Trophoblast cell (in vitro differentiated cells and primary cell): ENCODE measurements around the gene ZNF302.

Experiments
- DNase-seq, 2 donors: peaks; one replicate each; pipeline ENCODE4 v3.0.0-alpha.2; 2016
- H2AFZ ChIP-seq: 2 replicates; pipeline ENCODE4 v1.6.1; 2013; ENCODE audit warnings: low read length, moderate library complexity, mild to moderate bottlenecking; ENCODE audit not compliant: insufficient read depth, poor library complexity
- H2AK5ac ChIP-seq: 2 replicates; pipeline ENCODE4 v1.6.1; 2013; ENCODE audit warnings: mild to moderate bottlenecking, low read length
- H2BK120ac ChIP-seq: 2 replicates; pipeline ENCODE4 v1.6.1; 2013; ENCODE audit warnings: low read length, mild to moderate bottlenecking, moderate library complexity; ENCODE audit not compliant: insufficient read depth, poor library complexity
- H2BK12ac ChIP-seq: 2 replicates; pipeline ENCODE4 v1.6.1; 2013; ENCODE audit warnings: mild to moderate bottlenecking, low read length, moderate library complexity
- H2BK5ac ChIP-seq: 2 replicates; pipeline ENCODE4 v1.6.1; 2013; ENCODE audit warnings: low read length, low read depth, moderate library complexity, mild to moderate bottlenecking; ENCODE audit not compliant: poor library complexity
- H3K14ac ChIP-seq: 2 replicates; pipeline ENCODE4 v1.6.1; 2013; ENCODE audit warnings: mild to moderate bottlenecking, low read length
- H3K18ac ChIP-seq: 2 replicates; pipeline ENCODE4 v1.6.1; 2013; ENCODE audit warnings: mild to moderate bottlenecking, low read length
- H3K23ac ChIP-seq: 2 replicates; pipeline ENCODE4 v1.6.1; 2013; ENCODE audit warnings: low read length
- H3K27ac ChIP-seq: 2 replicates; pipeline ENCODE4 v1.5.1; 2013; ENCODE audit warnings: low read depth, mild to moderate bottlenecking, inconsistent platforms, low read length, moderate library complexity
- H3K27me3 ChIP-seq: 2 replicates; pipeline ENCODE4 v1.6.1; 2013; ENCODE audit warnings: inconsistent platforms, mild to moderate bottlenecking, low read length, moderate library complexity; ENCODE audit not compliant: insufficient read depth
- H3K36me3 ChIP-seq, 2 experiments: 1 replicate in 1 of 2; 2 replicates in 1 of 2; pipeline ENCODE4 v1.6.1; 2013; ENCODE audit warnings: low read length in 2 of 2, mild to moderate bottlenecking in 2 of 2, moderate library complexity in 1 of 2; ENCODE audit not compliant: insufficient read depth in 2 of 2, control insufficient read depth in 1 of 2
- H3K4ac ChIP-seq: 2 replicates; pipeline ENCODE4 v1.6.1; 2013; ENCODE audit warnings: low read depth, mild to moderate bottlenecking, low read length, moderate library complexity
- H3K4me1 ChIP-seq, 2 experiments: 1 replicate in 1 of 2; 2 replicates in 1 of 2; pipeline ENCODE4 v1.6.1; 2013; ENCODE audit warnings: low read length in 2 of 2, mild to moderate bottlenecking in 2 of 2, moderate library complexity in 1 of 2; ENCODE audit not compliant: insufficient read depth in 2 of 2, control insufficient read depth in 1 of 2
- H3K4me2 ChIP-seq: 2 replicates; pipeline ENCODE4 v1.6.1; 2013; ENCODE audit warnings: inconsistent platforms, mild to moderate bottlenecking, low read length, moderate library complexity
- H3K4me3 ChIP-seq: 2 replicates; pipeline ENCODE4 v1.5.1; 2013; ENCODE audit warnings: mild to moderate bottlenecking, low read depth, low read length, inconsistent platforms
- H3K79me1 ChIP-seq: one replicate; pipeline ENCODE4 v1.6.1; 2013; ENCODE audit warnings: low read length
- H3K79me2 ChIP-seq: 2 replicates; pipeline ENCODE4 v1.6.1; 2013; ENCODE audit warnings: low read length, mild to moderate bottlenecking; ENCODE audit not compliant: control insufficient read depth, insufficient read depth, poor library complexity
- H3K9ac ChIP-seq: 2 replicates; pipeline ENCODE4 v1.6.1; 2013; ENCODE audit warnings: mild to moderate bottlenecking, low read length
- H3K9me3 ChIP-seq: 2 replicates; pipeline ENCODE4 v1.6.1; 2013; ENCODE audit warnings: low read depth, mild to moderate bottlenecking, control low read depth, inconsistent platforms, low read length; ENCODE audit not compliant: insufficient read depth
- H4K12ac ChIP-seq: 2 replicates; pipeline ENCODE4 v1.6.1; 2013; ENCODE audit warnings: low read depth, mild to moderate bottlenecking, low read length, moderate library complexity
- H4K8ac ChIP-seq: 2 replicates; pipeline ENCODE4 v1.6.1; 2013; ENCODE audit warnings: low read depth, mild to moderate bottlenecking, low read length, moderate library complexity
- H4K91ac ChIP-seq: one replicate; pipeline ENCODE4 v1.6.1; 2013; ENCODE audit warnings: low read depth, mild to moderate bottlenecking, low read length, moderate library complexity
- WGBS: extraction: QIAGEN DNeasy Blood & Tissue Kit; methylation state at CpG from one replicate; pipeline ENCODE4 v1.1.7; 2013; ENCODE audit warnings: missing lambda C conversion rate; ENCODE audit not compliant: insufficient read length, insufficient coverage; ENCODE audit errors: extremely low coverage; 5-methylcytosine and 5-hydroxymethylcytosine counted together

The ZNF302 gene

DNA sequence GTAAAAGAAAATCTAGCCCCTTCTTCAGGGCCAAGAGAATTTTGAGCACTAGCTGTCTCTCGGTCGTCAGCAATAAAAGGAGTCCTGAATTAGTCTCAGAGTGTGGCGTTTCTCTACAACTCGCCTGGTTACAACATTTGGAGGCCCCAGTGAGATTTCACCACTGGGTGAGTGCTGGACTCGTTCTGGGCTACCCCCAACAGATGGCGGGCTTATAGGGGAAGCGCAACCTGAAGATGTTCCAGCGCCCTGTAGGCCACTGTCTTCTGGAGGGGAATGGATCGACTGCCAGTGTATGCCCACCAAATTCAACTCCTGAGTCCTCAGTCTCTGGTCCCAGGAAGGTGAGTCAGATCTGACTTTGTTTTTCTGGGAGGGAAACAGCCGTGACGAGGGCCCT is 44.9 kb downstream of the ZNF302 start:
- no peak overlapping the region for H3K4ac ChIP-seq
- H3K79me2 ChIP-seq, result no peaks in the 10 kb centered on the region
- H3K23ac ChIP-seq, result no peak overlapping the region
- H3K9ac ChIP-seq, result no peak overlapping the region
- no peak overlapping the region for H2AK5ac ChIP-seq
- no peak overlapping the region for H2BK5ac ChIP-seq
- no peak overlapping the region for H3K4me3 ChIP-seq
- H3K27ac ChIP-seq, result no peak overlapping the region
- no CpG with 5 or more reads among the region's 11 CpGs for WGBS
- H2BK120ac ChIP-seq, result no peak overlapping the region
- H4K91ac ChIP-seq, result no peak overlapping the region
- H3K18ac ChIP-seq, result no peak overlapping the region
- H3K4me2 ChIP-seq, result no peak overlapping the region
- H3K36me3 ChIP-seq, result no peaks in the 10 kb centered on the region
- no peak overlapping the region for H4K8ac ChIP-seq
- no peak for DNase-seq
- H3K4me1 ChIP-seq, result no peaks in the 10 kb centered on the region
- peaks cover 16% of the 10 kb centered on the region for H3K9me3 ChIP-seq
- H3K27me3 ChIP-seq, result no peaks in the 10 kb centered on the region
- no peak overlapping the region for H3K14ac ChIP-seq
- H4K12ac ChIP-seq, result no peak overlapping the region
- H2AFZ ChIP-seq, result no peak overlapping the region
- no peak overlapping the region for H2BK12ac ChIP-seq
- no peaks in the 10 kb centered on the region for H3K79me1 ChIP-seq

DNA sequence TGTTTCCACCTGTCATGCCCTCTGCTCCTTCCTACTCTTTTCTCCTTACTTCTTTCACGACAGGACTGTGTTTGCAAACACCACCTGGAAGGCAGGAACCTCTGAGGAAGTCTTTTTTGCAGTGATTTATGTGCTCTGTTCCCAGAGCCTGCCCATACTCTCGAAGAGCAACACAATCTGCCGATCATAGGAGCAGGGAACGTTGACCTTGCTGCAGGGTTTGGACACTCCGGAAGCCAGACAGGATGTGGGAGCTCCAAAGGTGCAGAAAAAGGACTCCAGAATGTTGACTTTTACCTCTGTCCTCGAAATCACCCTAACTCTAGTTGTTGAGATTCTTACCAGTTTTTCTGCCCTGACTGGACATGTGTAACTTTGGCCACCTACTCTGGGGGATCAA is 47.9 kb downstream of the ZNF302 start:
- no peak overlapping the region for H3K27ac ChIP-seq
- no peak overlapping the region for H3K23ac ChIP-seq
- H3K9ac ChIP-seq, result no peak overlapping the region
- no peaks in the 10 kb centered on the region for H3K79me2 ChIP-seq
- H4K91ac ChIP-seq, result no peak overlapping the region
- no peak overlapping the region for H2BK120ac ChIP-seq
- no peak overlapping the region for H2AFZ ChIP-seq
- H4K12ac ChIP-seq, result no peak overlapping the region
- H3K14ac ChIP-seq, result no peak overlapping the region
- no peak overlapping the region for H3K18ac ChIP-seq
- WGBS, result no CpG with 5 or more reads among the region's 6 CpGs
- H3K79me1 ChIP-seq, result no peaks in the 10 kb centered on the region
- no peak overlapping the region for H2AK5ac ChIP-seq
- H4K8ac ChIP-seq, result no peak overlapping the region
- H3K27me3 ChIP-seq, result no peaks in the 10 kb centered on the region
- H3K36me3 ChIP-seq, result no peaks in the 10 kb centered on the region
- no peak overlapping the region for H2BK5ac ChIP-seq
- H3K4me2 ChIP-seq, result no peak overlapping the region
- H3K4me3 ChIP-seq, result no peak overlapping the region
- H3K4ac ChIP-seq, result no peak overlapping the region
- no peaks in the 10 kb centered on the region for H3K4me1 ChIP-seq
- no peak overlapping the region for H2BK12ac ChIP-seq
- H3K9me3 ChIP-seq, result peaks cover 16% of the 10 kb centered on the region
- no peak for DNase-seq

DNA sequence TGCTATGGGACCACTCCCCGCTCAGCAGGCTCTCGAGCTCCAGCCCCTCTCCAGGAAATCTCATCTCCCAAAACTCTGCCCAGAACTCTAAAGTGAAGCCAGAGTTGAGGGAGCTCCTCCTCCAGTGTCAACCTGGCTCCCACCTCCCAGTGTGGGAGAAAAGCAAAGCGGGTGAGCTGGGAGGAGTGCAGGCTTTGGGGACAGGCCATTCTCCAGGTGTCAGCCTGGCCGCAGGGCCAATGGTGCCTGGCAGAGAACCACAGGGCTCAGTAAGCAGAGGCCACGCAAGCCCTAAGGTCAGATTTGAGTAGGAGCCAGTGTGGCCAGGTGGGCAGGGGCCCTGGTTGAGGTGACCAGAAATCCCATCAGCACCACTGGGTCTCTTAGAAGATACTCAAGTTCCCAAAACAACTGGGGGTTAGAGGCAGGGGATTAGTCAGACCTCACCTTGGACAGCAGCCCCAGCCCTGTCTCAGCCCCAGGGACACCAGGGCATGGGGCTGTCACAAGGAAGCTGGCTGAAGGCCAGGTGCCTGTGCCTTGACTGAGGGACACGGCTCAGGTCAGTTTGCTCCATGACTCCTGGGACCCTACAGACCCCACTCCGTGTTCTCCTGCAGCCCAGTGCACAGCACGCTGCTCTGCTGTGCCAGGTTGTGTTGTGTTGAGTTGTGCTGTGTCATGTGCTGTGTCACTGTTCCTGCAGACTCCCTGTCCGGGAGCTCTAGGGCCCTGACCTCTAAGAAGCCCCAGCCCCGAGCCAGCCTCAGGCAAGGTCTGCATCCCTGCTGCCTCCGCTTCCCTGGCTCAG is 53.7 kb downstream of the ZNF302 start:
- H3K27me3 ChIP-seq, result no peaks in the 10 kb centered on the region
- no peak overlapping the region for H3K4ac ChIP-seq
- H3K4me2 ChIP-seq, result no peak overlapping the region
- H2AFZ ChIP-seq, result no peak overlapping the region
- no peak overlapping the region for H2BK120ac ChIP-seq
- peaks cover 7% of the 10 kb centered on the region for H3K79me1 ChIP-seq
- H3K27ac ChIP-seq, result no peak overlapping the region
- H4K91ac ChIP-seq, result no peak overlapping the region
- H3K18ac ChIP-seq, result no peak overlapping the region
- no peak overlapping the region for H2AK5ac ChIP-seq
- H3K9ac ChIP-seq, result no peak overlapping the region
- no peak overlapping the region for H2BK12ac ChIP-seq
- peaks cover 6% of the 10 kb centered on the region for H3K9me3 ChIP-seq
- no peak for DNase-seq
- H3K36me3 ChIP-seq, result no peaks in the 10 kb centered on the region
- no peak overlapping the region for H4K12ac ChIP-seq
- no peak overlapping the region for H3K14ac ChIP-seq
- peaks cover 3% of the 10 kb centered on the region for H3K79me2 ChIP-seq
- WGBS, result no CpG with 5 or more reads among the region's 11 CpGs
- H2BK5ac ChIP-seq, result no peak overlapping the region
- H3K4me3 ChIP-seq, result no peak overlapping the region
- H3K23ac ChIP-seq, result no peak overlapping the region
- H3K4me1 ChIP-seq, result peaks cover 3 to 6% of the 10 kb centered on the region in 2 experiments
- H4K8ac ChIP-seq, result no peak overlapping the region

DNA sequence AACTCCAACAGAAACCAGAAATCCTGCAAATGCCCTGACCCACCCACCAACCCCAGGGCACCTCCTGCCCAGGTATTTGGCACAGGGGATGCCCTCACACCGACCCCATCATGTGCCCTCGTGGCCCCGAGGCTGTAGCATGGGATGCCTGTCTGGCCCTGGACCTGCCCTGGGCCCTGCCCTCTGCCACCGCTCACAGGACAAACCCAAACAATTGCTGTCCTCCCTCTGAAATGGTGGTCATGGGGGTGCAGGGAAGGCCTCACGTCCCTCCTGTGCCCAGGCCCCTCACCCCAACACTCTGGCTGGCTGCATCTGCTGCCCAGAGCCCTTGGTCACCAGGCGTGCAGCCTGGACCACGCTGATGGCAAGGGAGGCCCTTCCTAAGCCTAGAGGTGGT is 54.5 kb downstream of the ZNF302 start:
- H3K9ac ChIP-seq, result no peak overlapping the region
- no peaks in the 10 kb centered on the region for H3K36me3 ChIP-seq
- H2BK12ac ChIP-seq, result no peak overlapping the region
- peaks cover 7% of the 10 kb centered on the region for H3K79me1 ChIP-seq
- no peak overlapping the region for H3K14ac ChIP-seq
- H2AK5ac ChIP-seq, result no peak overlapping the region
- H3K4ac ChIP-seq, result no peak overlapping the region
- H3K27me3 ChIP-seq, result no peaks in the 10 kb centered on the region
- no peak overlapping the region for H3K23ac ChIP-seq
- H3K4me3 ChIP-seq, result no peak overlapping the region
- H3K4me2 ChIP-seq, result no peak overlapping the region
- H3K4me1 ChIP-seq, result peaks cover 3 to 6% of the 10 kb centered on the region in 2 experiments
- H4K91ac ChIP-seq, result no peak overlapping the region
- H3K9me3 ChIP-seq, result peaks cover 3% of the 10 kb centered on the region
- WGBS, result no CpG with 5 or more reads among the region's 7 CpGs
- H3K27ac ChIP-seq, result no peak overlapping the region
- no peak for DNase-seq
- H3K18ac ChIP-seq, result no peak overlapping the region
- H3K79me2 ChIP-seq, result peaks cover 3% of the 10 kb centered on the region
- H4K12ac ChIP-seq, result no peak overlapping the region
- H2BK120ac ChIP-seq, result no peak overlapping the region
- H2BK5ac ChIP-seq, result no peak overlapping the region
- no peak overlapping the region for H4K8ac ChIP-seq
- no peak overlapping the region for H2AFZ ChIP-seq
